ENCODE measurements around the gene ZBTB7C. TPM values are rescaled to one million over a fixed set of nuclear protein-coding genes. Genes with fewer than 3 reads are reported as not detected.

The ZBTB7C gene
- polyA plus RNA-seq, 2 of the 4 experiments (the other 2 are of a cell fraction) = 0.10 to 0.12 TPM

- DNase-seq (ENCODE audit: low read depth in 1 of 2, low spot score in 1 of 2) = no peak
- 43% methylated on average over 4 of the region's 4 CpGs for WGBS (ENCODE audit: missing lambda C conversion rate)
- FAIRE-seq = no peak
- H3K4me1 ChIP-seq = peaks cover 23% of the 10 kb centered on the region; the same call in 2 of the 3 replicates
- H3K4me2 ChIP-seq = no peak overlapping the region
- no peaks in the 10 kb centered on the region for H3K9me3 ChIP-seq
- no peak for ATAC-seq
- H3K27ac ChIP-seq = no peak overlapping the region
- H3K4me3 ChIP-seq = no peak overlapping the region
- POLR2A ChIA-PET = no interaction called here
- TF ChIP-seq RCOR1 (IDR thresholded peaks at IDR 0.05; ENCODE audit: low read depth, low read length) = no peak
- no peak for TF ChIP-seq HEYL (CRISPR knock-in tag; IDR thresholded peaks at IDR 0.05)
- TF ChIP-seq CBX8 (IDR thresholded peaks at IDR 0.05) = no peak
- TF ChIP-seq, protein P1, sequence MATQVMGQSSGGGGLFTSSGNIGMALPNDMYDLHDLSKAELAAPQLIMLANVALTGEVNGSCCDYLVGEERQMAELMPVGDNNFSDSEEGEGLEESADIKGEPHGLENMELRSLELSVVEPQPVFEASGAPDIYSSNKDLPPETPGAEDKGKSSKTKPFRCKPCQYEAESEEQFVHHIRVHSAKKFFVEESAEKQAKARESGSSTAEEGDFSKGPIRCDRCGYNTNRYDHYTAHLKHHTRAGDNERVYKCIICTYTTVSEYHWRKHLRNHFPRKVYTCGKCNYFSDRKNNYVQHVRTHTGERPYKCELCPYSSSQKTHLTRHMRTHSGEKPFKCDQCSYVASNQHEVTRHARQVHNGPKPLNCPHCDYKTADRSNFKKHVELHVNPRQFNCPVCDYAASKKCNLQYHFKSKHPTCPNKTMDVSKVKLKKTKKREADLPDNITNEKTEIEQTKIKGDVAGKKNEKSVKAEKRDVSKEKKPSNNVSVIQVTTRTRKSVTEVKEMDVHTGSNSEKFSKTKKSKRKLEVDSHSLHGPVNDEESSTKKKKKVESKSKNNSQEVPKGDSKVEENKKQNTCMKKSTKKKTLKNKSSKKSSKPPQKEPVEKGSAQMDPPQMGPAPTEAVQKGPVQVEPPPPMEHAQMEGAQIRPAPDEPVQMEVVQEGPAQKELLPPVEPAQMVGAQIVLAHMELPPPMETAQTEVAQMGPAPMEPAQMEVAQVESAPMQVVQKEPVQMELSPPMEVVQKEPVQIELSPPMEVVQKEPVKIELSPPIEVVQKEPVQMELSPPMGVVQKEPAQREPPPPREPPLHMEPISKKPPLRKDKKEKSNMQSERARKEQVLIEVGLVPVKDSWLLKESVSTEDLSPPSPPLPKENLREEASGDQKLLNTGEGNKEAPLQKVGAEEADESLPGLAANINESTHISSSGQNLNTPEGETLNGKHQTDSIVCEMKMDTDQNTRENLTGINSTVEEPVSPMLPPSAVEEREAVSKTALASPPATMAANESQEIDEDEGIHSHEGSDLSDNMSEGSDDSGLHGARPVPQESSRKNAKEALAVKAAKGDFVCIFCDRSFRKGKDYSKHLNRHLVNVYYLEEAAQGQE (IDR thresholded peaks at IDR 0.05) = no peak
- TF ChIP-seq, protein P2, sequence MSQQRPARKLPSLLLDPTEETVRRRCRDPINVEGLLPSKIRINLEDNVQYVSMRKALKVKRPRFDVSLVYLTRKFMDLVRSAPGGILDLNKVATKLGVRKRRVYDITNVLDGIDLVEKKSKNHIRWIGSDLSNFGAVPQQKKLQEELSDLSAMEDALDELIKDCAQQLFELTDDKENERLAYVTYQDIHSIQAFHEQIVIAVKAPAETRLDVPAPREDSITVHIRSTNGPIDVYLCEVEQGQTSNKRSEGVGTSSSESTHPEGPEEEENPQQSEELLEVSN (IDR thresholded peaks at IDR 0.05; ENCODE audit: borderline replicate concordance, low read depth) = no peak
- TF ChIP-seq EP300 (IDR thresholded peaks at IDR 0.05) = no peak
- no peak for TF ChIP-seq FOSL2 (IDR thresholded peaks at IDR 0.05)
- TF ChIP-seq FOSL2 (CRISPR knock-in tag; IDR thresholded peaks at IDR 0.05) = no peak
- TF ChIP-seq NR3C1 (IDR thresholded peaks at IDR 0.05) = no peak
- no peak for TF ChIP-seq NFE2L2 (conservative IDR thresholded peaks at IDR 0.05; ENCODE audit: low read length)
- TF ChIP-seq HOXA7 (CRISPR knock-in tag; IDR thresholded peaks at IDR 0.05) = no peak
- TF ChIP-seq, protein P3, sequence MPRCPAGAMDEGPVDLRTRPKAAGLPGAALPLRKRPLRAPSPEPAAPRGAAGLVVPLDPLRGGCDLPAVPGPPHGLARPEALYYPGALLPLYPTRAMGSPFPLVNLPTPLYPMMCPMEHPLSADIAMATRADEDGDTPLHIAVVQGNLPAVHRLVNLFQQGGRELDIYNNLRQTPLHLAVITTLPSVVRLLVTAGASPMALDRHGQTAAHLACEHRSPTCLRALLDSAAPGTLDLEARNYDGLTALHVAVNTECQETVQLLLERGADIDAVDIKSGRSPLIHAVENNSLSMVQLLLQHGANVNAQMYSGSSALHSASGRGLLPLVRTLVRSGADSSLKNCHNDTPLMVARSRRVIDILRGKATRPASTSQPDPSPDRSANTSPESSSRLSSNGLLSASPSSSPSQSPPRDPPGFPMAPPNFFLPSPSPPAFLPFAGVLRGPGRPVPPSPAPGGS (IDR thresholded peaks at IDR 0.05) = no peak
- no peak for TF ChIP-seq PHF8 (IDR thresholded peaks at IDR 0.05; ENCODE audit: borderline replicate concordance, low read depth)
- TF ChIP-seq HDAC2 (IDR thresholded peaks at IDR 0.05) = no peak
- TF ChIP-seq MAX (IDR thresholded peaks at IDR 0.05) = no peak
- CTCF ChIA-PET = interaction anchor here (0.7 to 2.8 kb wide), 2 partner anchors 11 to 103 kb away, joined by 3 to 7 read pairs; no protein-coding TSS in a partner anchor
Observed at GRCh38 chr18:48333563-48333962, 75.6 kb downstream of the ZBTB7C start.

DNA sequence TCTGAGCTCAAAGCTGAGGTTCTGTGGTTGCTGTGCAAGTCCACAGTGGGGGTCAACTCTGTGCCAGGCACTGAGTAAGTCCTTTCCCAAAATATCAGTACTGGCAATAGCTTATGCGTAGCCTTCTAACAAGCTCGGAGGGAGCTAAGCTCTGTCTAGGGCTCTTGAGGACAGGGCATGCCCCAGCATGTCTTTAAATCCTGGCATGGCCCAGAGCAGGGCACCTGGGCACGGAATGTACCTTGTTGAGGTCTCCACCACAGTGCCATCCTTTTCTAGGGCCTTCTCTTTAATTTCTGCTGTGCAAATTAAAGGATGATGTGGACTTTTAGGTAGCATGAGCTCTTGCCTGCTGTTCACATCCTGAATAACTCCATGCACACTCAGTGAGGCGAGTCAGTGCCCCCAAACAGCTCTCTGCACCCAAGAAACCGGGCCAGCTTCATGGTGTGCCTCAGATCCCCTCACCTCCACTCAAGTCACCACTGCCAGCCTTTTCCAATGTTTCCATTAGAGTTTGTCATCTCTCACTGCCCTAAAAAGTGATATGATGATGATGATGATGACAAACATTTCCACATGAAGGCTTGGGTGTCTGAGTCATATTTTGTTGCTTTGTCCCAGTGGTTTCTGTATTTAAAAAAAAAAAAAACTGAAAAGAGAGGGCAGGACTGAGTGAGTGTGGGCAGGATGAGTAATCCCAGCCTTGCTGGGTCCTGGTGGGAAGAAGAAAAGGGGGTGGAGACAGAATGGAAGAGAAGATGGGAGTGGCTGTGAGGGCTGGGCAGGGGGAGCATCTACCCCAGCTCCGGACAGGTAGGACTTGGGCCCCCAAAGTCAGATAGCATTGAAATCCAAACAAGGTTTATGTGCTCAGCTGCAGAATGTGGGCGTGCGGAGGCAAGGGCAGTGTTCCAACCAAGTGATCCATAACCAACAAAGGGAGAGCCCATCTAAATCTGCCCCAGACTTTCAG, 78.9 kb downstream of the ZBTB7C start:
- Histone ChIP-seq H3K4me3 (no peak overlapping the region), H3K27ac (peak overlapping the region; percentile 50 to 65; a peak in 4 of 6 replicates), H3K4me2 (peak overlapping the region; percentile 36; the same call in 2 of the 3 replicates), H3K9me3 (no peaks in the 10 kb centered on the region), H3K4me1 (peaks cover 26% of the 10 kb centered on the region; the same call in 2 of the 3 replicates)
- no peak for TF ChIP-seq TFCP2L1 (CRISPR knock-in tag; IDR thresholded peaks at IDR 0.05)
- ATAC-seq (peak; percentile 58 to 72; a peak in 4 of 6 replicates), FAIRE-seq (no peak), DNase-seq (ENCODE audit: low read depth in 1 of 2, low spot score in 1 of 2) (peak; percentile 17 to 32)
- POLR2A ChIA-PET = no interaction called here
- 58% methylated on average over 8 of the region's 8 CpGs for WGBS (ENCODE audit: missing lambda C conversion rate)
- CTCF ChIA-PET = interaction anchor here (0.6 to 1.3 kb wide), 2 partner anchors 11 to 1055 kb away, joined by 3 read pairs; no protein-coding TSS in a partner anchor

Data from A549 (cell line).